Measurements from ENCODE around the gene IPCEF1.
"Not testable (repeated sequence)": the region's sequence is repeated elsewhere in the genome, so short reads cannot be mapped to it uniquely, and the experiment has no call there.

IPCEF1 gene

DNA sequence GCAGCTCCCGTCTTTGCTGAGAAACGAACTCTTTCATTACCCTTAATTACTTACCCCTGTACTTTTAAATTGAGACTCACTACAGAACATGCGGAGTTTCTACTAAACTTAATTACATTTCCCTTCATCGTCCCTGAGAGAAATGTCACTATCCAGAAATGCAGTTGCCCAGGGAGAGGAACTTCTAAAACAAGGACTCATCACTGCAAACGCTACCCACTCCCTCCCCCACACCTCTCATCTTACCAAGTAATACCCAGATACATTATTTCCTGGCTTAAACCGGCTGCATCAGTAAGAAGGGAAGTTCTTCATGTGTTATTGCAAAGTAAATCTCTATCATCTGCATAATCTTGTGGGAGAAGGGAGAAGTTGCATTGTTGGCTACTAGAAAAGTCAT, 138.3 kb downstream of the IPCEF1 start:
- no peak for FAIRE-seq

DNA sequence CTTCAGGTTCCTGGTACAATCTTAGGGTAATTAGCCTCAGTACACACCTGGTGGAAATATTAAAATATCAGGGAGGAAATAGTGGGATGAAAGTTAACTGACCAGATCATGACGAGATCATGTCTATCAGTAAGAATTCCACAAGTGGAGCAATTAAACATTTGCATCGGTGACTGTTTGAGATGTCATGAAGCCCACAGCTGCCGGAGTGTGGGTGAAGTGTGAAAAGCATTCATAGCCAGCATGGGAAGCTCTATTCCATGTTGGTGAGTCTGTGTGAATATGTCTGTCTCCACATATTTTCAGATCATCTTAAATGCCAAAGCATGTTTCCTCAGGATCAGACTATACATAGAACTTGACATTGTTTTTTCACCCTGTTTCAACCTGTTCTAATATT, 142.8 kb downstream of the IPCEF1 start:
- no peak for FAIRE-seq

DNA sequence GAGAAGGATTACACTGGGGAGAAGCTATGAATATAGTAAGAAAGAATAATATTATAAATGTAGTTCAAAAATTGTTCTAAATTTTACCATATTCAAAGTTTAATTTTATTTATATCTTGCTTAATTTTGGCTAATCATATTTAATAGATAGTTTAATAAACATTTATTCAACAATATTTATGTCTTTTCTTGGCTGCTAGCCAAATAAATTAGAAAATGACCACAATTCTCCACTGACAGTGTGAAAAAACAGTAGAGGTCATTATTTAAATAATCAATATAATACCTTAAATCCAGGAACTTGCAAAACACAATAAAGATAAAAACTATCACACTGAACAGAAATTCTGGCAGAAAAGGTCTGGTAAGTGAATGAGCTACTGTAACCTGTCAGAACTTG, 145.9 kb downstream of the IPCEF1 start:
- peak; percentile 93 for FAIRE-seq

DNA sequence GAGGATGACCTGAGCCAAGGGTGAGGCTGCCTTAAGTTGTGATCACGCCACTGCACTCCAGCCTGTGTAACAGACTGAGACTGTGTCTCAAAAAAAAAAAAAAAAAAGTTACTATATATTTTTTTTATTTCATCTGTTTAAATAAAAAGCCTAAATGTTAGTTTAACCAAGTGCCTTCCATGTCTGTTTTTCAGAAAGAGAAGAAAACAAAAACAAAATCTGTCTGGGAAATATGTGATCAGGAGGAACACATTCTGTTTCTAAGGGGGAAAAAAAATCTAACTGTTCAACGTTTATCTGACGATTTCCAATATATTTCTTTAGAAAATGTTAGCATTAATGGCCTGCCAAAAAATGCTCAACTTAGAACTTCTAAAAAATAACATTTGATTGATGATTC, 147.0 kb downstream of the IPCEF1 start:
- no peak for FAIRE-seq

DNA sequence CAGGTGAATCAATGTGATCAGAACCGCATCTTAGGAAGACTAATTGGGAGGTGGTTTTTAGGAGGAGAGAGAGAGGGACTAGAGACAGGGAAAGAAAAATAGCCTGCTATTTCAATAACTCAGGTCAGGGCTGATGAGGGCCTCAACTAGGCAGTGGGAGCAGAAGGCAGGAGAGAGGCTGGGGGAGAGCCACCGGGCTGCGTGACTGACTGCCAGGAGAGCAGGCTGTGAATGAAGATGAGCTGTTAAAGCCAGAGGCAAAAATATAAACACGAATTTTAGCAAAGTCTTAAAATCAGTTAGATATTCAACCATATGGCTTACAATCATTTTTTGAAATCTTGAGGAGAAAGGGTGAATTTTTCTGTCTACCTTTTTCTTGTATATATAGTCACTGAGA, 149.6 kb downstream of the IPCEF1 start:
- no peak for FAIRE-seq

DNA sequence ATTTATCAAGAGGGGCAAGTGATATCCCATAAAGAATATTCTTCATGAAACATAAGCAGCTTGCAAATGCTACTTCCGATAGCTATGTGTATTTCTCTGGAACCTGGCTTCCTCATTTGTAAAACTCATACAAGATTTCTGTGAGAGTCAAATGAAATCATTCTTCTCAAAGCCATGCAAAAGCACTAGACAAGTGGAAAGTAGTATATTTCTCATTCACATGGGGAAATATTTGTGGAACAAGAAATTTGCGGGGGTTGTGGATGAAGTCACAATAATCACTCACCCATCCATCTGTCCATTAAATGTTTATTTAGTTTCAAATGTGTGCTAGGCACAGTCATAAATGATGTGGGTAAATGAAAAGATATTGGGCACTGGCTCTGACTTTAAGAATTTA, 150.5 kb downstream of the IPCEF1 start:
- no peak for FAIRE-seq

DNA sequence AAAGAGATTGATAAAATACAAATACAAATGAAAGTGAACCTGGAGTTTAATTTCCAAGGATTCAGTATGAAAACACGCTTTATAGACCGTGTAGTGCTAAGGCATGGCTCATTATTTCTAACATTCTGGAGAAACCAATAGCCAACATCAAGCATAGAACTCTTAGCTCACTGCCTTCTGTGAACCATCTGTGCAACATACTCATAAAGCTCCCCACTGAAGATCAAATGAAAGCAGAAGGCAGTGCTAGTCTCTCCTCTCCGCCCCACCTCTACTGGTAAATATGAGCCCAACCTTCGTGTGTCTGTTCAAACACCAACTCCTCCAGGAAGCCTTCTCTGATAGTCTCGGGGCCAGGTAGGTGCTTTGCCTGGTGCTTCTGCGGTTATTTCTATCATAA, 153.6 kb downstream of the IPCEF1 start:
- FAIRE-seq, result no peak

DNA sequence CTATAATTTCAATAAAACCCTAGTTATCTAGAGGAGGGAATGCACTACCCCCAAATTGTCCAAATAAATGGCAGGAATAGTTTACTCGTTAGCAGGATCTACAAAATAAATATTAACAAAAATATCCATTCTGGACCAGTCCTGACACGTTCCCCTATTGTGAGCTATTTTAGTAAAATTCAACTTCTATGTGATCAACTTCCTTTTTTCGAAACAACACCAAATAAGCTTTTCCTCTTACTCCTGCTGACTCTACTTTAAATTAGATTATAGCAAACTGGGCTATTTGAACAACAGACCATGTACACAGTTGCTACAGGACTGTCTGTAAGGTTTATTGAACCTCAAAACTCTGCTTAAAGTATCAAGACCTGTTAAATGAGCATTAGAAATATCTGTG, 154.3 kb downstream of the IPCEF1 start:
- FAIRE-seq, result no peak

DNA sequence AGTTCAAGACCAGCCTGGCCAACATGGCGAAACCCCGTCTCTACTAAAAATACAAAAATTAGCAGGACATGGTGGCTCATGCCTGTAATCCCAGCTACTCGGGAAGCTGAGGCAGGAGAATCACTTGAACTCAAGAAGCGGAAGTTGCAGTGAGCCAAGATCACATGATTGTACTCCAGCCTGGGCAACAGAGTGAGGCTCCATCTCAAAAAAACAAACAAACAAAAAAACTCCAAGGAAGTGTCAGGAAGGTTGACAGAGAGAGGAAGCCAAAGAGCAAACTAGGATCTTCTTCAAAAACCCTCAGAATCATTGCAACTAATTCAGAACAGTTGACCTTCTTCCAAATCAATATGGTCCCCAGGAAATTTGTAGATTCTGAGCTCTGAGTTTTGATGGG, 154.9 kb downstream of the IPCEF1 start:
- FAIRE-seq, result not testable (repeated sequence)

DNA sequence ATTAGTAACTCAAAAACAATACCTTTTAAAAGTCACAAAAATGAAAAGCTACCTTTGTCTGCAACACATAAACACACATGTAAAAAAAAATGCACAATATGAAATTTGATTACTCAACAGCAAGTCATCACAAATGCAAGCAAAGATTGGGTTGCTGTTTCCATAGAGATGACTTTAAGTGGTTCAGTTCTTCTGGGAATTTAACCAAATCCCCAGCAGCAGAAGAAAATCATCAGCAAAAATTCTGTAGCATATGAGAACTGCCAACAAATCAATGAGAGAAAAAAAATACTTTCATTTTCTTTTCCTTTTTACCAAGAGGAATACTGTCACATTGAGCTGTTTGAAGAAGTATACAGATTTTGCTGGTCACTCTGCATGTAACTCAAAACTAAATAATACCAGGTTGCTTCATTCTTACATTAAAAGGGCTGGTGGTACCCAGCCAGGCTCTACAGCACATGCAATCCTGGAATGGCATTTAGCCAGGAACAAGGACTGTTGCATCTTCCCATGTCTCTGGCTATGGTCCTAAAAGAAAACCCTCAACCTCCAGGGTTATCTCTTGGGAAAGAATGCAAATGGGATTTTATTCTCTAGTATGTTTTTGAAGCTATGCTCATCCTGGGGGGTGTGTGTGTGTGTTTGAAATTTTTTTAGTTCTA, 159.3 kb downstream of the IPCEF1 start:
- peak; percentile 70 for FAIRE-seq

DNA sequence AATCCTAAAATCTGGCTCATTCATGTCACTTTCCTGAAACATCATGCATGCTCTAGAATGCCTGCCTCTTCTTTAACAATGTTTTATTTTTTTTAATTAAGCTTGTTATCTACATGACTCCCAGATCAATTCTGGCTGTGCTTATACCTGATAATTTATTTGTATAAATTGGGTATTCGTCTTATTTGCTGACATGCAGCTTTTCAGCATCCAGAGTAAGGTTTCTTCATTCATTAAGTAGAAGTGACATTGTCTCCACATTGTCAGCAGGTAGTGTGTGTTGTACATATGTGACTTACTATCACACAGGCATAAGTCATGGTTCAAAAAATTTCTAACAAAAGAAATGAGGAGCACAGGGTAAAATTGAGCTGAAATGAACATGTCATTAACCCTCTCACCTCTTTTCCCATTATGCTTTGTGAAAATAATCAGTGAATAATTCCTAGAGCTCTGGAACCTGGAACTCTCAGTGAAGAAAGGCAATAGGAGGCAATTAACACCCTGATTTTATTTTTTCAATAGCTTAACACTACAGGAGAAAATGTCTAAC, 160.2 kb downstream of the IPCEF1 start:
- no peak for FAIRE-seq

DNA sequence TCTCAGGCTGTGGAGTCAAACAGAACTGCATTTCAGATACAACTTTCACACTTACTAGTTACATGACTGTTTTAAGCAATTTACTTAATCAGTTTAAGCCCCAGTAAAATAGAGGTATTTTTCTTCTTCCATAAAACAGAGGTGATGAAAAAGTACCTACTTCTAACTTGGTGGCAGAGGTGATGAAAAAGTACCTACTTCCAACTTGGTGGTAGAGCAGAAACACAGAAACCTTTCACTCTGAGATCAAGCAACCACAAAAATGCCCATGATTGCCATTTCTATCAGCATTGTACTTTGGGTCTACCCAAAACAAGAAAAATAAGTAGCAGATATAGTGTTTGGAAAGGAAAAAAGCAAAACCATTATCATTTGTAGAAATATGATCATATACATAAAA, 168.9 kb downstream of the IPCEF1 start:
- FAIRE-seq, result no peak

DNA sequence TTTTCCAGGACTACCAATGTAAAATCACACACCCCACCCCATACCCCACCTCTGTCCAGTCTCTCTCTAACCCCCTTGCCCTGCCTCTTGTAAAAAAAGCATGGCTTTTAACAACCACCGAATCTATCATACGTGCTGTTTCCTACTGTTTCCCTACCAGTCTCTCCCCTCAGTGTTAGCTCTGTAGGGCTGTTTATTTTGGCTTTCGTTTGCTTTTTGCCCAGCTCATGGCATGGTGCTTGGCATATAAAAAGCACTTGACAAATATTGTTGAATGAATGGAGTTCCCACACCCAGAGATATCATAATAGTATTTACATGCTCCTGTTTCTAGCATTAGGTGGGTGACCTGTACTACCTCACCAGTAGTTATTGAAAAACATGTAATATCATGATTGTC, 169.4 kb downstream of the IPCEF1 start:
- FAIRE-seq, result no peak

DNA sequence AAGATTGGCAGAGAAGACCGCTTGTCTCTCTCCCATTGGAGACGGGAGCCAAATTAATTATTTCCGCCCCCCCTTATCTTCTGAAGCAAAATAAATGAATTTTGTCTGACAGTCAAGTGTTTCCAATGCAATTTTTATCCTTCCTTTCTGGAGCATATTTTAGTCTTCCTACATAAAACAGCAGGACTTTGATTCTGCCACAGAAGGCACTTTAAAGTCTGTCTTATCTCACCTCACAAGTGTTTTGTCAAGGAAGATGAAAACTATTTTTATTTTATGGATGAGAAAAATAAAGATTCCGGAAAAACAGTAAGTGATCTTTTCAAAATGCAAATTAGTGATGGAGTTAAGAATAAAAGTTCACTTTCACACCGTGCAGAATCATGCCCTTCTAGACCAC, 177.2 kb downstream of the IPCEF1 start:
- no peak for FAIRE-seq

DNA sequence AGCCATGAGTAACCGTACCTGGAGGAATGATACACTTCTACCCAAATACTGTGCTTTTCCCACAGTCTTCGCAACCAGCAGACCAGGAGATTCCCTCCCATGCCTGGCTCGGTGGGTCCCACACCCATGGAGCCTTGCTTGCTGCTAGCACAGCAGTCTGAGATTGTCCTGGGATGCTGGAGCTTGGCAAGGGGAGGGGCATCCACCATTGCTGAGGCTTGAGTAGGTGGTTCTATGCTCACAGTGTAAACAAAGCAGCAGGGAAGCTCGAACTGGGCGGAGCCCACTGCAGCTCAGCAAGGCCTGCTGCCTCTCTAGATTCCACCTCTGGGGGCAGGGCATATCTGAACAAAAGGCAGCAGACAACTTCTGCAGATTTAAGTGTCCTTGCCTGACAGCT, 184.2 kb downstream of the IPCEF1 start:
- FAIRE-seq, result not testable (repeated sequence)

DNA sequence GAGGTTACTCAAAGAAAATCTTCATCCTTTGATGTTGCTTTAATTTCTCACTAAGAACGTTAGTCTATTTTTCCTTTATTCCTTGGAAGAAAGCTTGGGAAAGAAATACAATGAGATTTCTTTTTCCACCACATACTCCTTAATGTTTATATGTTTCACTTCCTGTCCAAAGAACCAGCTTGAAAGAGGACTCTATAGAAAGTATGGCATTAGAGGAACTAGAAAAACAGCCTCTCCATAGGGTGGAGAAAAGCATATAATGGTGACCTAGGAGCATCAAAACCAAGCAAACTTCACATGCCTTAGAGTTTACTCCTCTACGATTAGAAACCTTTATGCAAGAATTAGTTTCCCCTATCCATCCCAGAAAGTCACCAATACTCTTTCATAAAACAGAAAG, 186.5 kb downstream of the IPCEF1 start:
- FAIRE-seq, result no peak

DNA sequence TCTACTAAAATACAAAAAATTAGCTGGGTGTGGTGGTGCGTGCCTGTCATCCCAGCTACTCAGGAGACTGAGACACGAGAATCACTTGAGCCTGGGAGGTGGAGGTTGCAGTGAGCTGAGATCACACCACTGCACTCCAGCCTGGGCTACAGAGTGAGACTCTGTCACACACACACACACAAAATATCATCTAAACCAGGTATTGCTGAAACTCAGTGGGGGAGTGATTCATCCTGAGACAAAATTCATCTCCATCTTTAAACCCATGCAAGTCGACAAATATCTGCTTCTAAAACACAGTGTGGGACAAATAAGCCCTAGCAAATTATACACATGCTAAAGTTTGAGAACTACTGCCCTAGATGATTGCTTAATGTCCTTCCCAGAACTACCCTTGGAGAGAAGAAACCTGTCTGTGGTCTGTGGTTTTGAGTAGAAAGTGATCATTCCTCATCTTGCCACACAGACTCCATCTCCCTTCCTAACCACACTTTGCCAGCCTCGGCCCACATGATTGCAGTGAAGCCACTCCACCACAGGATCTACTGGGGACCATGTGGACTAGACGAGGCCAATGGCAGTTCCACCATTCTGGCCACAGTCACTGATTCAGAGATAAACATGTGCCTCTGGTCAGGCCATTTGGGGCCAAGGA, 187.3 kb downstream of the IPCEF1 start:
- FAIRE-seq, result no peak

DNA sequence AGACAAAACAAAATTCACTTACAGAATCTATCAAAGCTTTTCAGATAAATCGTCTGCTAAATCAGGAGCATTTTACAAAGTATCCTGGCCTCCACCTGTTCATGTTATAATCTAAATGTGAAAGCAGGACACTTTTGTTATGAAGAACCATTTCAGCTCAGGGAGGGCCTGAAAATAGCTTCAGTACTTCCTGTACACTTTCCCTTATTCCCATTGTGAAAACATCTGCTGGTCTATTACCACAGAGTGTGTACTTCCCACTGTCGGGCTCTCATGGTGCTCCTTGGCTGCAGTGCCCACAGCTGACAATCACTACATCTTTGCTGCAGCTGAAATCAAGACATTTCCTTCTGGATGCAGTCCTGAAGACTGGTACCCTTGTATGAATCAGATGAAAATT, 189.5 kb downstream of the IPCEF1 start:
- no peak for FAIRE-seq

DNA sequence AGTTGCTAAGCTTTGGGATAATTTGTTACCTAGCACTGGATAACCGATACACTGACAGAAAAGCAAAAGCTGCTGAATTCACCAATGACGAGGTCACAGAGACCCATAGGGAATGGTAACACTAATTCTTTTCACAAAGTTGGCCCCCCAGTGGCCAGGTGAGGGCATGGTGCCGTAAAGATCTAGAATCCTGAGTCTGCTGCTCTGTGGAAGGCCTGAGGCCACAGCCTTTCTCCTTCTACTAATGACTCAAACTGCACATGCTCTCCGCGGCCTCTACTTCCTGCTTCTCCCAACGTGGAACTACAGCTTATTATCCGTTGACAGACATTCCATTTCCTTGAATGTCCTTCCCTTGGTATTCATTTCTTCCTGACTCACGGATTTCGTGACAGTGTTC, 190.5 kb downstream of the IPCEF1 start:
- FAIRE-seq, result no peak

DNA sequence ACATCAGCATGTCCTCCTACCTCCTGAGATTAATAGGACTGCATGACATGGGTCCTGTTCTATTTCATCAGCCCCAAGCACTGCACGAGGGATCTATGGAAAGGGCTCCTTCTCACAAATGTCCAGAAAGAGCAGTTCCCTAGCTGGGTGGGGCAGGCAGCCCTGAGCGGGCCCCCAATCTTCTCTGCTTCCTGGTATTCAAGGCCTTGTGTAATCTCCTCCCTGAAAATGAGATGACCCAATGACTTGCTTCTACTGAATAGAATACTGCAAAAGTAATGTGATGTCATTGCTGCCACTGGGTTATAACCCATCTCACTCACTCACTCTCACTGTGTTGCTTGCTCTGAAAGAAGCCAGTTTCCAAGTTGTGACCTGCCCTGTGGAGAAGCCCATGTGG, 191.1 kb downstream of the IPCEF1 start:
- no peak for FAIRE-seq

DNA sequence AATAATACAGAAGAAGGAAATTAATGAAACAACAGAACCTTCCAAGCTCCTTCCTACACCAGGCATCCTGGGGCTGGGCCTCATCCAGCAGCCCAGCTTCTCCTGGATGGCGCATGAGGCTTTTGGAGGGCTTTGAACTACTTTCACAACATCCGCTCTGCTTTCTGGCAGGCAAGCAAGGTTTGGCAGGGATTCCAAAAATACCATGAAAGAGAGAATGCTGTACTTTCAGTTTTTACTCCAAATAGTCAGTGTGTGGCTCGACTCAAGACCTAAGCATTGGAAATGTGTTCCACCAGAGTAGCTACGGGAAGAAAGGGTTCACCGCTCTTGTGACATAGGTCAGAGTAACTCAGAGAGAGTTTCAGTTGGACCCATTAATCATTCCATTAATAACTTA, 192.2 kb downstream of the IPCEF1 start:
- FAIRE-seq, result no peak

DNA sequence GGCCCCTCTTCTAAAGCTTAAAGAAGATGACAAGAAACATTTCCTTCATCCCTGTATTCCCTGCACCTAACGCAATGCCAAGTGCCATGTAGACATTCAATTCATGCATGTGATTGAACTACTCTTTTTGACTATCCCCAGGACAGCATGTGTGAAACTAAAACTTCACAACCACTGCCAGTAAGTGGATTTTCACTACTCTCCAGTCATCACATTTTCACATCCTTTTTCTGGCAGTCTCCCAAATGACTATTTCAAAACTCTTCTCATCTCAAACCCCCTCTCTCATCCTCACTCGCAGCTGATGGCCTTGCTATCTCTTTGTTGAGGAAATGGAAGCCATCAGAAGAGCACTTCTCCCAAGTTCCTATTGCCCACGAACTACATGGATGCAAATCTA, 194.9 kb downstream of the IPCEF1 start:
- FAIRE-seq, result no peak

DNA sequence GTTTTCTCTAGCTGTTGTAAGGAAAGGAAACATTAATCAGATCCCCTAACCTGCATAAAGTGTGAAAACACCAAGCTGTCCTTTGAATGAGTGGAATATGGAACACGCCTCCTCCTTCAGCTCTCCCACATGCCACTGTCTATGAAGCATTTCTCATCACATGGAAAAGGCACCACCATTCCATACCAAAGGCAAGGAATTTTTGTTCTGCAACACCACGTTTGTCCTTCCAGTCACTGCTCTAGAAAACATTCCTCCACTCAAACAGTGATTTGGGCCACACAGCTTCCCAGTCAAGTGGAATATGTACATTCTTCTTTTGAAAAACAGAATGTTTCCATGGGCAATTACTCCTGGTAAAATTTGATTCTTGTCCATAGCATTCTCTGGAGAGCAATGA, 197.5 kb downstream of the IPCEF1 start:
- no peak for FAIRE-seq

DNA sequence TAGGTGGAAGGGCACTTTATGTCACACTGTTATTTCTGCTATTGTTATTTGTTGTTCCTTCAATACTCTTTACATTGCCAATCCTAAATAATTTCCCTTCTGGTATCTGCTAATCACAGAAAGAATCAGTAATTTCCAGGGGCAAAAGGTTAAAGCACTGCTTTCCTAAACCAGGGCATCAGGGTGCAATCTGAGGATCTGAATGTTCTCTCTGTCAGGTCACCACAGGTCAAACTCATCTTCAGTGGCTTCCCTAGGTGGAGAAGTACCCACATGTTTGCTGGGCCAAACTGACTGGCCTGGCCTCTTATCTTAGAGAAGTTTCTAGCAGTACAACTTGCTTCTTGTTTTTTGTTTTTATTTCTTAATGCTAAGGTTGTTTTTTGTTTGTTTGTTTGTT, 198.9 kb downstream of the IPCEF1 start:
- no peak for FAIRE-seq

DNA sequence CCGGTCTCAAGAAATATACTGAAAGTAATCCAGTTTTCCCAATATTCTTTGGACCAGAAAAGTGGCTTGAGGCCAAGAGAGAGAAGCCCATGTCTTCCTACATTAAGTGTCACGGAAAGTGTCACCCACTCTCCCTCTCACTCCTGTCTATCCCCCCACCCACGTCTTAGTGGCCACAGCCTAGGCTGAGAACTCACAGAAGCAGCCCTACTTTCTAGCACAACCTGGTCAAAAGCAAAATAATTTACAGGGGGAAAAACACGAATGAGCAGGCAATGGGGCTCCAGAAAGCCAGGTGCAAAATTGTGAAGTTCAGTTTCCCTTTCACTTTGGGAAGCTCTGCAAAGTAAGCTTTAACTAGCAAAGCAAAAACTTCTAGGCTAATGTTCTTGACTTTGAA, 199.5 kb downstream of the IPCEF1 start:
- no peak for FAIRE-seq
